Measurements from ENCODE around the gene PCYT1A.
"Not testable (repeated sequence)": the region's sequence is repeated elsewhere in the genome, so short reads cannot be mapped to it uniquely, and the experiment has no call there.

Gene PCYT1A

DNA sequence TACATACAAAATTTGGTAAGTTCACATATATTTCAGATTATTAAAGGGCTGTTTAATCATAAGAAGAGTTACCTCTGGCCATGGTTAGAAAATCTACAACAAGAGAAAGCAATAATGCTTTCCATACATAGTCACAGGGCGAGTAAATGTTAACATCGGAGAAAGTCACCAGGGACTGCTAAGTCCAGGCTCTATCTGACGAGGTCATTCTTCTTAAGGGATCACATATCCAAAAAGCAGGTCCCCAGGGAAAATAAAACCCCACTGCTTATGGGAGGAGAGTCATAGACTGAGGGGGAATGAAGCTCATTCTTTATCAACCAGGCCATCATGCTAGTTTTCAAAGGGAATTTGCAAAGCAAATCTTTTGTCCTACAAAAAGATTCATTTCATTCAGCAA is 3.1 kb downstream of the PCYT1A start:
- DNase-seq = no peak

DNA sequence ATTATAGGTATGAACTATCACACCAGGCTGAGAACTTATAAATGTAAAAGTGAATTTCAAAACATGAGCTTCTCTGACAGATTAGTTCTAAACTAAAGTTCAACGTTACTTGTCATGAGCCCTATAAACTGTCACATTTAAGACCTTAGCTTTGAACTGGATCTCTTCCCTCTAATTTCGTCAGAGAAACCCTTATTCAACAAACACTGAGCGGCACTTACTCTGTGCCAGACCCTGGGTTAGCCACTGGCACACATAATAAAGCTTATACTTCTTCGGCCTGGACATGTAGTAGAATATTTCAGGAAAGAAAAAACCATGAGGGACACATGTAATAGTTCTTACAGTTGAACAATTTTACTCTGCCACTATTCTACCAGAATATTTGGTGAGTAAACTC is 5.6 kb downstream of the PCYT1A start:
- no peak for DNase-seq

DNA sequence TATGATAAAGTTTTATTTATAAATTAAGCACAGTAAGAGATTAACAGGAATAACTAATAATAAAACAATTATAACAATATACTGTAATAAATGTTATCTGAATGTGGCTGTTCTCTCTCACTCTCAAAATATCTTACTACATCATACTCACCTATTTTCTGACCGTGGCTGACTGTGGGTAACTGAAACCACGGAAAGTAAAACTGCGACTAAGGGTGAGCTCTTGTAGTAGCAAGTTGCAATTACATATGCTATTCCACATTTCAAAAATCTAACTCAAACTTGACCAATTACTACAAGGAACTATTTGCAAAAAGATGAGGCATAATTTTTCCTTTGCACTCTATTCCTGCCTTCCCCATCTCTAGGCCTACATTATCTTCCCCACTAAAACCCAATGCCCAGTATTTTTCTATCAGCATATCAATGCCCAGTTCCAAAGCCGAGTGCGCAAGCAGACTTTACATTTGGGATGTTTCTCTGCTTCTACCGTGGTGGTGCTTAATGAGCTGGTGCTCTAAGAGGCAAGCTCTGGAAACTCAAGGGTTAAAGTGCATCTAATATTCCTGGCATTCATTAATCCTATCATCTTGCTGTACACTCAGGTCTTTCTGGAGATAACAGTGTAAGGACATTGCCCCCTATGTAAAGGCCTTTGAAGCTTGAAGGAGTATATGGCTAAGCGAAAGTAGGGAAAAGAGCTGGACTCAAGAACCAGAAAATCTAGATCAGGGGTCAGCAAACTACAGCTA is 6.7 kb downstream of the PCYT1A start:
- DNase-seq = no peak

DNA sequence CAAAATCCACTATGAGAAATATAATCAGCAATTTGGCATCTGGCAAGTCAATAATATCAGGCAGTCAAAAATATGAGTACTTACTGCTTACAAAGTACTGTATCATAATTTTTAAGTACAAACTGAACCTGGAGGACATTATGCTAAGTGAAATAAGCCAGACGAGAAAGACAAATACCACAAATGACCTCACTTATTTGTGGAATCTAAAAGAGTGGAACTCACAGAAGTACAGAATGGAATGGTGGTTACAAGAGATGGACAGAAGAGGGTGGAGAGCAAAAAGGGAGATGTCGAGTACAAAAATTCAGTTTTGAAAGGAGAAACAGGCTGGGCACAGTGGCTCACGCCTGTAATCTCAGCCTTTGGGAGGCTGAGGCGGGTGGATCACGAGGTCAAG is 12.4 kb downstream of the PCYT1A start:
- no peak for DNase-seq

DNA sequence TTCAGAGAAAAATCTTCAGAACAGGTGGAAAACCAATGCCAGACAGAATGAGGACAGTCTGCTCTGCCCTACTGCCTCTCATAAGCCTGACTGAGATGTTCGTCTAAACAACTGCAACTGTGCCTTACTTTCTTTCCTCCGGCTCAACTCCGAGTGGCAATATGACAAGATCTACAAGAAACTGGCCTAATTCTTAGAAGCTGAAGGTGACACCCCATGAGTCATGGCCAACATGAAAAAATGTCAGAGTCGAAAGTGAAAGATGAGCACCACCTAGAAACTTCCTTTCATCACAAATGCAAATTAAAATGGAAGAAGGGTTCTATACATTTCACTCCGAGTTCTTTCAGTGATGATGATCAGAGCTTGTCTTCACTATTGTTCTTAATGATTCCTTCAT is 12.9 kb downstream of the PCYT1A start:
- DNase-seq = no peak

DNA sequence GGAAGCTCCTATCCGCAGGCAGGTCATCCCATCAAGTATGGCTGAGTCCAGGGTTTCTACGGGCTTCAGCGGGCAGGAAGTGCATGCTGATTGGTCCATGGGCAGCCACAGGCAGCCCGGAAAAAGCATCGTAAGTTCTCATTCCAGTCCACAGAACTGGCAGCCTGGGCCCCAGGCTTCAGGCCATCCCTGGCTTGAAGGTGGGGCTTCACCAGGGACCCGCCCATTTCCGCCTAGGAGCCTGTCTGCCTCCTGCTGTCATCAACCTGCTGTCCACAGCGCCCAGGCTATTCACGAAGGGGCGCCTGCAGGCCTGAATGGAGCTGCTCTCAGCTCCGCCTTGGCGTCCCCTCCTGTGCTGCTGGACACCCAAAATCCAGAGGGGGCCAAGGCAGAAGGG is 13.9 kb downstream of the PCYT1A start:
- no peak for DNase-seq

DNA sequence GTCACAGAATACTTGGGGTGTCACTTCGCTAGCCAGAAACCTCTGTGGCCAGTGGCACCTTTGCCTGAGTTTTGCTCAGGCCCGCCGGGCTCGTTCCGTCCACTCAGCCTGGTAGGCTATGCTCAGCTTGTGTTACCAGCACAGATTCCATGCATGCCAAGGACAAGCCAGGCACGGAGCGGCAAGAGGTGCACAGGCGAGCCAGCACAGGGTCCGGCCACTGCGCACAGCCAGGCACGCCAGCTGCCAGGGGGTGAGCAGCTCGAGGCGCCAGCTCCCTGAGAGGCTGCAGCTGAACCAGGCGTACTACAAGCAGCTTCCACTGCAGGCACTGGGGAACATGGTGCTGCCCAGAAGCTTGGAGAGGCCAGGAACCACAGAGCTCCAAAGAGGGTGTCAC is 14.7 kb downstream of the PCYT1A start:
- DNase-seq = no peak

DNA sequence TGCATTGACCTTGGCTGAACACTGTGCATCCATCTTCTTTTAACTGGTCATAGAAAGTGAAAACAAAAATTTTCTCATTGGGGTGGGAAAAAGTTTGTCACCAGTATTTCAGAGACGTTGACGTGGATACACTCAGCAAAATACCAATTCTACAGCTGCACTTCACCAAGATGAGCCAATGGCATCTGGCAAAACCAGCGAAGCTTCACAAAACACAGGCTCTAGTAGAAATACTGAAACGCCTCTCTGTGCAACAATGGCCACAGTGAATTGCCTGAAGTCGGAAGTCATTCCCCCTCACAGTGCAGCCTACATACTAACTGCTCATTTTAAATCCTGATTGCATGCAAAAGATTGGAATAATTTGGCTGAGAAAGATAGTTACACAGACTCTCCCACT is 17.0 kb downstream of the PCYT1A start:
- no peak for DNase-seq

DNA sequence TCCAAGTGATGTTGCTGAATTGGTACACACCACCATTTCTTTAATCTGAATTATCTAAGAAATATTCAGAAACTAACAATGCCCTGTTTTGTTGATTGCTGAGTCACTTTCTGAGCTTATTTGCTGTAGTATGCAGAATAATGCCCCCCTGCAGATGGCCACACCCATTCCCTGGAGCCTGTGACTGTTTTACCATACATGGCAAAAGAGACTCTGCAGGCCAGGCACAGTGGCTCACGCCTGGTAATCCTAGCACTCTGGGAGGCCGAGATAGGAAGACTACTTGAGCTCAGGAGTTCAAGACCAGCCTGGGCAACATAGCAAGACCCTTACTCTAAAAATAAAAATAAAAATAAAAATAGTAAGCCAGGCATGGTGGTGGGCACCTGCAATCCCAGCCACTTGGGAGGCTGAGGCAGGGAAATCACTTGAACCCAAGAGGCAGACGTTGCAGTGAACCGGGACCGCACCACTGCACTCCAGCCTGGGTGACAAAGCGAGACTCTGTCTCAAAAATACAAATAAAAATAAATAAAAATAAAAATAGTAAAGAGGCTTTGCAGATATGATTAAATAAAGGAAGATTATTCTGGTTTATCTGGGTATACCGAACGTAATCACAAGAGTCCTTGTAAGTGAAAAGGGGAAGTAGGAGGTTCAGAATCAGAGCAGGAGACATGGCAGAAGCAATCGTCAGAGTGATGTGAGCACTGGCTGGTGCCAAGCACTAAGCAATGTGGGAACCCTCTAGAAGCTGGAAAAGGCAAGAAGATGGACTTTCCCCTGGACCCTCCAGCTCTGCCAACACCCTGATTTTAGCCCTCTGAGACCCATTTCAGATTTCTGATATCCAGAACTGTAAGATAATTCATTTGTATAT is 19.0 kb downstream of the PCYT1A start:
- no peak for DNase-seq

DNA sequence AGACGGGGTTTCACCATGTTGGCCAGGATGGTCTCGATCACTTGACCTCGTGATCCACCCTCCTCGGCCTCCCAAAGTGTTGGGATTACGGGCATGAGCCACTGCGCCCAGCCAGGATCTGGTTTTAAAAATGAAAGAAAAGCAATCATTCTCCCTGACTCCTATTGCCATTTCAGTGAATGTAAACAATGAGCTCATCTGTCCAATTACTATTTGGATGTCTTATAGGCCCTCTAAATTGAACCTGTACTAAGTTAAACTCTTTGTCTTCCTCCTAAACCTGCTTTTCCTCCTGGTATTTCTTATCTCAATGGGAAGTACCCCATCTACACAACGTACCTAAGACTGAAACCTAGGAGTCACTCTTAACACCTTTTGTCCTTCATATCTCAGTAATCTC is 23.7 kb downstream of the PCYT1A start:
- DNase-seq = no peak

DNA sequence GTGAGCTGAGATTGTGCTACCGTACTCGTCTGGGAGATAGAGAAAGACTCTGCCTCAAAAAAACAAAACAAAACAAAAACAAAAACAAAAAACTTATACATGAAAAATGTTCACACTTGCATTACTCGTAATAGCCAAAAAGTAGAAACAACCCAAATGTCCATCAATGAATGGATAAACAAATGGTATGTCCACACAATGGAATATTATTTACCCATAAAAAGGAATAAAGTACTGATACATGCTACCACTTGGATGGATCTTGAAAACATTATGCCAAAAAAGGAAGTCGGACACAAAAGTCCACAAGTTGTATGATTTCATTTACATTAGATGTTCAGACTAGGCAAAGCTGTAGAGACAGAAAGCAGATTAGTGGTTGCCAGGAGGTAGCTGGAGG is 26.7 kb downstream of the PCYT1A start:
- DNase-seq = no peak

DNA sequence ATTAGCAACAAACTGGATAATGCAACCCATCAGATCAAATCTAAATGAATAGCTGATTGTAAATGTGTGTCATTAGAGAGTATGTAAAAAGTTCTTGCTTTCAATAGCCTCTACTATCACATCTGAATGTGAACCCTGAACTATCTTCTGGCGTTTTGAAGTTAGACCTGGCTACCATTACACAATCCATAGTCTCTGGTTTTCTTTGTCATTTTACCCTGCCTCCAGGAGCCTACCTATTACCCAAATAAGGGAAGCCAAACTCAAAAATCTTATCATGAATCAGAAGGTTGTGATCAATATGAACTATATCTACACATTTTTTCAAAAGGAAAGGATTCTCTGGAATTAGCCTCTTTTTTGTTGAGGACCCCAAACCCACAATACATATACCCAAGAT is 31.8 kb downstream of the PCYT1A start:
- DNase-seq = no peak

DNA sequence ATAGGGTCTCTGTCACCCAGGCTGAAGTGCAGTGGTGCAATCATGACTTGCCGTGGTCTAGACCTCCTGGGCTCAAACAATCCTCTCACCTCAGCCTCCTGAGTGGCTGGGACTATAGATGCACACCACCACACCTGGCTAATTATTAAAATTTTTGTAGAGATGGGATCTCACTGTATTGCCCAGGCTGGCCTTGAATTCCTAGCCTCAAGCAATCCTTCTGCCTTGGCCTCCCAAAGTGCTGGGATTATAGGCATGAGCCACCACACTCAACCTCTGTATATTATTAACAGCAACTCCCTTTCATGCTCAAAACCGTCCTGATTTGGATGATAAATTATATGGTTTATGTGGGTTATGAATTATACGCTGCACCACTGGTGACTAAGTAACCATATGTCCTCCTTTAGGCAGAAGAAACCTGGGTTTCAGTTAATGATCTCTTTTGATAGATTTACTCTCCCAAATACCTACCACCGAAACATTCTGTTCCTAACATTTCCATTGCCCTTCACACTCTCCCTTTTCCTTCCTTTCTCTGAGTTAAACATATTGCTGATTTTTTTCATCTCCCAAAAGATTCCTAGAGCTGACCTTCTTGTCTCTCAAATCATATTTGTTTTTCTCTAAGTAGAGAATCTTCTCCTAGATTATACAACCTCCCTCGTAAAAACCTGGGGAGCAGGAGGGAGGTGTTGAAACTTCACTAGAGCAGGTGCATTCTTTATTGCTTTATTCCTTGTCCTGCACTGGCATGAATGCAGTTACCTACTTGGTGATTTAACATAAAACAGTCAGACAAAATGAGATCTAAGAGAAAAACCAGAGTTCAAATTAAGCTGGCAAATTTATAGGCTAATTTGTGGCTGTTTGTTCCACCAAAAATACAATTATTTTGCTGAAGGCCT is 32.9 kb downstream of the PCYT1A start:
- DNase-seq = no peak

DNA sequence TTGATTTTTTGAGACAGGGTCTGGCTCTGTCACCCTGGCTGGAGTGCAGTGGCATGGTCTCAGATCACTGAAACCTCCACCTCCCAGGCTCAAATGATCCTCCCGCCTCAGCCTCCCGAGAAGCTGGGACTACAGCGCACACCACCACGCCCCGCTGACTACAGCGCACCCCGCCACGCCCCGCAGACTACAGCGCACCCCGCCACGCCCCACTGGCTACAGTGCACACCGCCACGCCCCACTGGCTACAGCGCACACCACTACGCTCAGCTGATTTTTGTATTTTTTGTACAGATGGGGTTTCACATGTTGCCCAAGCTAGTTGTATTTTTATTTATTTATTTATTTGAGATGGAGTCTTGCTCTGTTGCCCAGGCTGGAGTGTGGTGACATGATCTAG is 35.6 kb downstream of the PCYT1A start:
- no peak for DNase-seq

DNA sequence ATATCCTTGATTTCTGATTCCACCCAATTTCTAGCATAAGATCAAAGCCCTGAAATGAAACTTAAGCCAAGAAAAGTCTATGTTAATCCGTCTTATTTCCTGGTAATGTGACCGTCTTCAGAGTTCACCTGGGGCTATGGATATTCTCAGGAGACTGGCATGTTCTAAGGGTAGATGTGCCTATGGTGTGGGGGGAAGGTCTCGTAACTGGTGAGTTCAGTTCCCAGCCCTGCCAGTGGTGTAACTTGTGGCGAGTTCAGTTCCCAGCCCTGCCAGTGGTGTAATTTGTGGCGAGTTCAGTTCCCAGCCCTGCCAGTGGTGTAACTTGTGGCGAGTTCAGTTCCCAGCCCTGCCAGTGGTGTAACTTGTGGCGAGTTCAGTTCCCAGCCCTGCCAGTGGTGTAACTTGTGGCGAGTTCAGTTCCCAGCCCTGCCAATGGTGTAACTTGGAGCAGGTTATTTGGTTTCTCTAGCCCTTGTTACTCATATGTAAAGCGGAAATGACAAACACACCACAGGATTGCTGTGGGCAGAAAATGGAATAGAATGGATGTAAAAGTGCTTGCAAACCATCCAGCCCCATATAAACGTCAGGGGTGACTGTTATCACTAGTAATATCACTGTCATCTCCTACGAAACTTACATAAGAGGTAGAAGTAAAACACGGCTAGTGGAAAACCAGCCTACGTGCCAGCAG is 40.8 kb downstream of the PCYT1A start:
- no peak for DNase-seq

DNA sequence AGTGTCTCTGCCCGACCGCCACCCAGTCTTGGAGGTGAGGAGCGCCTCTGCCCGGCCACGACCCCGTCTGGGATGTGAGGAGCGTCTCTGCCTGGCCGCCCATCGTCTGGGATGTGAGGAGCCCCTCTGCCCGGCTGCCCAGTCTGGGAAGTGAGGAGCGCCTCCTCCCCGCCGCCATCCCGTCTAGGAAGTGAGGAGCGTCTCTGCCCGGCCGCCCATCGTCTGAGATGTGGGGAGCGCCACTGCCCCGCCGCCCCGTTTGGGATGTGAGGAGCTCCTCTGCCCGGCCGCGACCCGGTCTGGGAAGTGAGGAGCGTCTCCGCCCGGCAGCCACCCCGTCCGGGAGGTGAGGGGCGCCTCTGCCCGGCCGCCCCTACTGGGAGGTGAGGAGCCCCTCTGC is 43.4 kb downstream of the PCYT1A start:
- not testable (repeated sequence) for DNase-seq

DNA sequence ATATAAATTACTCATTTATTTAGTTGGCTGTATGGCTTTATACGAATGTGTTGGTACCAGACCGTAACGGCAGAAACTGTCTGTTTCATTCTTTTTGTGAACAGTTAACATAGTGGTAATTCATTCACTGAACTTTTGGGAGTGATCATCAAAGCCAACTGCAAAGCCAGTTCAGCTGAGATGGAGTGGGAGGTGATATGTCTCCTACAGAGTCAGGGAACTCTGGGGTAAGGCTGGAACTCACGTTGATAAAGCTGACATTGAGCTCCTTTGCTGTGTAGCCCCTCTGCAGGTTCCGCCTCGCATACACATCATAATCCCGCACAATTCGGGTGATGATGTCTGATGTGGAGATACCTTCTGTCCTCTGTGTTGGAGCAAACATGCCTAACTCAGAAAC is 45.8 kb downstream of the PCYT1A start:
- DNase-seq = no peak

DNA sequence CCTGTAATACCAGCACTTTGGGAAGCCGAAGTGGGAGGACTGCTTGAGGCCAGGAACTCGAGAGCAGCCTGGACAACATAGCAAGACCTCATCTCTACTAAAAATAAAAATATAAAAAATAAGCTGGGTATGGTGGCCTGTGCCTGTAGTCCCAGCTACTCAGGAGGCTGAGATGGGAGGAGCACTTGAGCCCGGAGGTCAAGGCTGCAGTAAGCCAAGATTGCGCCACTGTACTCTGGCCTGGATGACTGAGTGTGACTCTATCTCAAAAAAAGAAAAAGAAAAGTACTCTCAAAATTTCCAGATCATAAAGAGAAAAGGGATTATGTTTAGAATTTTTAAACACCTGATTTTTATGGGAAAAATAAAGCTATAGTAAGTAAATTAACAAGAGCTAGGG is 47.1 kb downstream of the PCYT1A start:
- DNase-seq = no peak

DNA sequence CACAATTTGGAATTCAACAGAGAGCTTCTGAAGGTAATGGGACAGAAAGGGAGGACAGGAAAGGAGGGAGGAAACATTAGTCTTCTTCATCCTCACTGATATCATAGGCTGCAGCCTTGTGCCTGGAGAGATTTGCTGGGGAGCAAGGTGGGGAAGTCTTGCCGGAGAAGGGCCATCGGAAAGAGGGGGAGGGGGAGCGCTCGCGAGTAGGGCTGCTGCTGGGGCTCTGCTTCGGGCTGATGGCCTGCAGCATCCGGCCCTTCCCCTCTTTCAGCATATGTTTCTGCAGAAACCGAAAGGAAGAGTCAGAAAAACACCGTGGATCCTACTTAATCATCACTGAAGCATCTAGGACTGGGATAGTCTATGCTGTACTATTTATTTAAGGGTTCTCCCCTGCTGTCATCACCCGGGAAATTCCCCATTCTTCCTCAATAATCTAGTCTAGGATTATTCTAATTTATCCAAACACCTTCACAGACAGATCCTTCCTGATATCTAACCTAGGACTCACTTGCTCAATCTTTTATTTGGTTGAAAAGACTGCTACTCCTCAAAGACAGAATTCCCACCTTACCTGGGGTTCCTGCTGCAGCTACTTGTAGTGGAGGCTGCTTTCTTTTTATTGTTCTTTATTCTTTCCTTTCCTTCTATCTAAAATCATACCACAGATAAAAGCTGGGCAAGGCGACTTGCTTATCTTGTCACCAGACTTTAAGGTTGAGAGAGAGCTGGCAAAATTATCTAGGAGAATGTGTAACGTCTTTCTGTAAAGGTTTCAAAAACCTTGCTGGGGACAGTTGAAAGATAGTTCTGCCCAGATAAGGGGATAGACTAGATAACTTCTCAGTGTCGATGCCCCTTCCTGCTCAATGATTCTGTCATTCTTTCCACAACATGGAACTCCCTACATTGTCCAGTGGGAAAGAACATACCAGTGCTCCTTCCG is 48.6 kb downstream of the PCYT1A start:
- no peak for DNase-seq

DNA sequence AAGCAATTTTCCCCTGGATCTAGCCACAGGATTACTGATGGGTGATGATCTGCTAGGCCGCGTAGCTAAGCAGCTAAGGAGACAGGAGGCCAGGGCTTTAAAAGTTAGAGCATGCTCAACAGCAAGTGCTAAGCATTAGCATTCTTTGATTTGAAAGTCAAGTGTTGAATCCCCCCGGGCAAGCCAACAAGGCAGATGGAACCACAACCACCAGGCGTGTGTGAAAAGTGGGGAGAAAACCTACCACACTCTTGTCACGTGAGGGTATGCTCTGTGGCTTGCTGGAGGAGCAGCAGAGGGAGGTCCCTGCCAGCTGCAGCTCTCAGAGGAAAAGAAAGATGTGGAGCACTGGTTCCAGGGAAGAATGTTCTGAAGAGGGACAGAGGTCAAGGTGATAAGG is 50.3 kb downstream of the PCYT1A start:
- DNase-seq = no peak

DNA sequence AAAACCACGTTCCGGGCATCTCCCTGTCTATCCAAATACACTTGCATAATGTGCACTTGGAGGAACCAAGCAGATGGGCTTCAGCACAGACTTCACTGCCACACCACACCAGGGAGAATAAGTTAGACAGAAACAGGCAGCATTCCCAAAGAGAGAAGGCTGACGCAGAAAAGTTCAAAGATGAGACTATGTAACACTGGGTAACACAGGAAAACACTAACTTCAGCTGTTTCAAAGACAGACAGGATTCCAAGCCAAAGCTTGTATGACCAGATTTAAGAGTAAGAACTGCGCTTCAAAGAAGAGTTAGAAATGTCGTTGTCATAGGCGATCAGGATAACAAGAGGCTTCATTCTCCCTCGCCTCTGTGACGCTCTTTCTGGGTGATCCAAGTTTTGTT is 51.3 kb downstream of the PCYT1A start:
- no peak for DNase-seq
